ENCODE data around the gene SNX27. TPM values are rescaled to one million over a fixed set of nuclear protein-coding genes. Genes with fewer than 3 reads are reported as not detected.

Gene SNX27
- total and polyA plus RNA-seq, 2 experiments from 2014 or later: 40.6 to 59.7 TPM

GRCh38 chr1:151718666-151719065 lies 106.8 kb downstream of the SNX27 start:
- H3K27me3 Mint-ChIP-seq (ENCODE audit: insufficient read depth, low read depth, poor library complexity): peaks cover 40% of the 10 kb centered on the region
- ATAC-seq (no peak), DNase-seq (ENCODE audit: low spot score) (no peak)
- H3K27ac Mint-ChIP-seq: no peak overlapping the region
- H2AFZ ChIP-seq: no peak overlapping the region
- no peaks in the 10 kb centered on the region for H3K36me3 ChIP-seq (ENCODE audit: insufficient read depth)
- TF ChIP-seq, protein P1, sequence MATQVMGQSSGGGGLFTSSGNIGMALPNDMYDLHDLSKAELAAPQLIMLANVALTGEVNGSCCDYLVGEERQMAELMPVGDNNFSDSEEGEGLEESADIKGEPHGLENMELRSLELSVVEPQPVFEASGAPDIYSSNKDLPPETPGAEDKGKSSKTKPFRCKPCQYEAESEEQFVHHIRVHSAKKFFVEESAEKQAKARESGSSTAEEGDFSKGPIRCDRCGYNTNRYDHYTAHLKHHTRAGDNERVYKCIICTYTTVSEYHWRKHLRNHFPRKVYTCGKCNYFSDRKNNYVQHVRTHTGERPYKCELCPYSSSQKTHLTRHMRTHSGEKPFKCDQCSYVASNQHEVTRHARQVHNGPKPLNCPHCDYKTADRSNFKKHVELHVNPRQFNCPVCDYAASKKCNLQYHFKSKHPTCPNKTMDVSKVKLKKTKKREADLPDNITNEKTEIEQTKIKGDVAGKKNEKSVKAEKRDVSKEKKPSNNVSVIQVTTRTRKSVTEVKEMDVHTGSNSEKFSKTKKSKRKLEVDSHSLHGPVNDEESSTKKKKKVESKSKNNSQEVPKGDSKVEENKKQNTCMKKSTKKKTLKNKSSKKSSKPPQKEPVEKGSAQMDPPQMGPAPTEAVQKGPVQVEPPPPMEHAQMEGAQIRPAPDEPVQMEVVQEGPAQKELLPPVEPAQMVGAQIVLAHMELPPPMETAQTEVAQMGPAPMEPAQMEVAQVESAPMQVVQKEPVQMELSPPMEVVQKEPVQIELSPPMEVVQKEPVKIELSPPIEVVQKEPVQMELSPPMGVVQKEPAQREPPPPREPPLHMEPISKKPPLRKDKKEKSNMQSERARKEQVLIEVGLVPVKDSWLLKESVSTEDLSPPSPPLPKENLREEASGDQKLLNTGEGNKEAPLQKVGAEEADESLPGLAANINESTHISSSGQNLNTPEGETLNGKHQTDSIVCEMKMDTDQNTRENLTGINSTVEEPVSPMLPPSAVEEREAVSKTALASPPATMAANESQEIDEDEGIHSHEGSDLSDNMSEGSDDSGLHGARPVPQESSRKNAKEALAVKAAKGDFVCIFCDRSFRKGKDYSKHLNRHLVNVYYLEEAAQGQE (IDR thresholded peaks at IDR 0.05; ENCODE audit: unreplicated experiment): no peak
- no peak for TF ChIP-seq ZNF462 (CRISPR knock-in tag; IDR thresholded peaks at IDR 0.05)
- TF ChIP-seq, protein P2, sequence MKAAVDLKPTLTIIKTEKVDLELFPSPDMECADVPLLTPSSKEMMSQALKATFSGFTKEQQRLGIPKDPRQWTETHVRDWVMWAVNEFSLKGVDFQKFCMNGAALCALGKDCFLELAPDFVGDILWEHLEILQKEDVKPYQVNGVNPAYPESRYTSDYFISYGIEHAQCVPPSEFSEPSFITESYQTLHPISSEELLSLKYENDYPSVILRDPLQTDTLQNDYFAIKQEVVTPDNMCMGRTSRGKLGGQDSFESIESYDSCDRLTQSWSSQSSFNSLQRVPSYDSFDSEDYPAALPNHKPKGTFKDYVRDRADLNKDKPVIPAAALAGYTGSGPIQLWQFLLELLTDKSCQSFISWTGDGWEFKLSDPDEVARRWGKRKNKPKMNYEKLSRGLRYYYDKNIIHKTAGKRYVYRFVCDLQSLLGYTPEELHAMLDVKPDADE (IDR thresholded peaks at IDR 0.05): no peak
- TF ChIP-seq ZNF331 (CRISPR knock-in tag; IDR thresholded peaks at IDR 0.05; ENCODE audit: low read depth): no peak
- TF ChIP-seq NANOG (IDR thresholded peaks at IDR 0.05; ENCODE audit: borderline replicate concordance): no peak
- TF ChIP-seq STAT1 (IDR thresholded peaks at IDR 0.05; ENCODE audit: unreplicated experiment): no peak
- no peak for TF ChIP-seq POLR2AphosphoS5 (IDR thresholded peaks at IDR 0.05; ENCODE audit: low read depth)
- TF ChIP-seq EZH2phosphoT487 (IDR thresholded peaks at IDR 0.05; ENCODE audit: unreplicated experiment): no peak
- no peak for TF ChIP-seq CREB1 (CRISPR knock-in tag; IDR thresholded peaks at IDR 0.05; ENCODE audit: low read depth)
- TF ChIP-seq JUNB (IDR thresholded peaks at IDR 0.05; ENCODE audit: unreplicated experiment): no peak
- no peak for TF ChIP-seq ZNF114 (CRISPR knock-in tag; IDR thresholded peaks at IDR 0.05)
- TF ChIP-seq, protein P3, sequence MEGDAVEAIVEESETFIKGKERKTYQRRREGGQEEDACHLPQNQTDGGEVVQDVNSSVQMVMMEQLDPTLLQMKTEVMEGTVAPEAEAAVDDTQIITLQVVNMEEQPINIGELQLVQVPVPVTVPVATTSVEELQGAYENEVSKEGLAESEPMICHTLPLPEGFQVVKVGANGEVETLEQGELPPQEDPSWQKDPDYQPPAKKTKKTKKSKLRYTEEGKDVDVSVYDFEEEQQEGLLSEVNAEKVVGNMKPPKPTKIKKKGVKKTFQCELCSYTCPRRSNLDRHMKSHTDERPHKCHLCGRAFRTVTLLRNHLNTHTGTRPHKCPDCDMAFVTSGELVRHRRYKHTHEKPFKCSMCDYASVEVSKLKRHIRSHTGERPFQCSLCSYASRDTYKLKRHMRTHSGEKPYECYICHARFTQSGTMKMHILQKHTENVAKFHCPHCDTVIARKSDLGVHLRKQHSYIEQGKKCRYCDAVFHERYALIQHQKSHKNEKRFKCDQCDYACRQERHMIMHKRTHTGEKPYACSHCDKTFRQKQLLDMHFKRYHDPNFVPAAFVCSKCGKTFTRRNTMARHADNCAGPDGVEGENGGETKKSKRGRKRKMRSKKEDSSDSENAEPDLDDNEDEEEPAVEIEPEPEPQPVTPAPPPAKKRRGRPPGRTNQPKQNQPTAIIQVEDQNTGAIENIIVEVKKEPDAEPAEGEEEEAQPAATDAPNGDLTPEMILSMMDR (conservative IDR thresholded peaks at IDR 0.05; ENCODE audit: low read depth in 2 of 2): no peak
- no peak for TF ChIP-seq EZH2 (IDR thresholded peaks at IDR 0.05; ENCODE audit: low read depth, unreplicated experiment)
- no peaks in the 10 kb centered on the region for H3K9me3 Mint-ChIP-seq
- no peaks in the 10 kb centered on the region for H3K9me2 ChIP-seq (ENCODE audit: insufficient read depth)
- 0 out of 2 replicates have a peak, but pooled peaks cover 2% of the 10 kb centered on the region for H4K20me1 ChIP-seq (replicated peaks; ENCODE audit: insufficient read depth)
- H3K4me1 Mint-ChIP-seq: peaks cover 33% of the 10 kb centered on the region
- no peaks in the 10 kb centered on the region for H3K36me3 Mint-ChIP-seq (ENCODE audit: low read depth)
- no peak overlapping the region for H3K4me2 ChIP-seq
- H3K4me1 ChIP-seq (ENCODE audit: insufficient read depth): peaks cover 30% of the 10 kb centered on the region
- H3K79me2 ChIP-seq (replicated peaks; ENCODE audit: insufficient read depth): no peaks in the 10 kb centered on the region
- H3F3A ChIP-seq (replicated peaks; ENCODE audit: low read depth): no peaks in the 10 kb centered on the region
- H3K4me3 Mint-ChIP-seq: no peak overlapping the region
- no peak overlapping the region for H3K4me3 ChIP-seq
- H3K27ac ChIP-seq (ENCODE audit: low read depth): no peak overlapping the region
- H3K27me3 ChIP-seq (ENCODE audit: insufficient read depth): peaks cover 62% of the 10 kb centered on the region
